VCaP (cell line): Measurements from ENCODE around the gene RNGTT.
A peak's percentile ranks its signal among the peaks of the same experiment; 100 is the strongest.
"Not testable (repeated sequence)": the region's sequence is repeated elsewhere in the genome, so short reads cannot be mapped to it uniquely, and the experiment has no call there.

ENCODE experiments used
- H3K27ac ChIP-seq: fragments of 450-650 bp; 2 replicates; pipeline ENCODE4 v1.5.1; 2017
- CTCF ChIP-seq: fragments of 450-650 bp; conservative IDR thresholded peaks from 2 replicates; pipeline ENCODE4 v1.5.1; 2017; ENCODE audit warnings: mild to moderate bottlenecking, moderate library complexity

RNGTT gene

GRCh38 chr6:88933521-88933920, 29.9 kb downstream of the RNGTT start:
- no peak overlapping the region for H3K27ac ChIP-seq
- TF ChIP-seq CTCF: no peak

- H3K27ac ChIP-seq: not testable (repeated sequence)
Measured at GRCh38 chr6:88932019-88932418, 31.4 kb downstream of the RNGTT start.

GRCh38 chr6:88922775-88923548, 40.5 kb downstream of the RNGTT start:
- no peak overlapping the region for H3K27ac ChIP-seq
- TF ChIP-seq CTCF: no peak

- TF ChIP-seq CTCF: no peak
Measured at GRCh38 chr6:88921734-88922133, 41.7 kb downstream of the RNGTT start.

GRCh38 chr6:88920774-88921733, 42.4 kb downstream of the RNGTT start:
- no peak for TF ChIP-seq CTCF
- peak overlapping the region; percentile 9; the same call in 1 of the 2 replicates for H3K27ac ChIP-seq

More at GRCh38 chr6:88921734-88922133, 41.7 kb downstream of the RNGTT start:
- no peak overlapping the region for H3K27ac ChIP-seq

GRCh38 chr6:88920088-88920487, 43.3 kb downstream of the RNGTT start:
- no peak for TF ChIP-seq CTCF
- H3K27ac ChIP-seq: no peak overlapping the region; the same call in 1 of the 2 replicates

- TF ChIP-seq CTCF: peak; percentile 67
Measured at GRCh38 chr6:88919032-88919431, 44.4 kb downstream of the RNGTT start.

More at GRCh38 chr6:88919032-88919431, 44.4 kb downstream of the RNGTT start:
- H3K27ac ChIP-seq: no peak overlapping the region; the same call in 1 of the 2 replicates
